ENCODE results near the gene CCDC71.

The CCDC71 gene

DNA sequence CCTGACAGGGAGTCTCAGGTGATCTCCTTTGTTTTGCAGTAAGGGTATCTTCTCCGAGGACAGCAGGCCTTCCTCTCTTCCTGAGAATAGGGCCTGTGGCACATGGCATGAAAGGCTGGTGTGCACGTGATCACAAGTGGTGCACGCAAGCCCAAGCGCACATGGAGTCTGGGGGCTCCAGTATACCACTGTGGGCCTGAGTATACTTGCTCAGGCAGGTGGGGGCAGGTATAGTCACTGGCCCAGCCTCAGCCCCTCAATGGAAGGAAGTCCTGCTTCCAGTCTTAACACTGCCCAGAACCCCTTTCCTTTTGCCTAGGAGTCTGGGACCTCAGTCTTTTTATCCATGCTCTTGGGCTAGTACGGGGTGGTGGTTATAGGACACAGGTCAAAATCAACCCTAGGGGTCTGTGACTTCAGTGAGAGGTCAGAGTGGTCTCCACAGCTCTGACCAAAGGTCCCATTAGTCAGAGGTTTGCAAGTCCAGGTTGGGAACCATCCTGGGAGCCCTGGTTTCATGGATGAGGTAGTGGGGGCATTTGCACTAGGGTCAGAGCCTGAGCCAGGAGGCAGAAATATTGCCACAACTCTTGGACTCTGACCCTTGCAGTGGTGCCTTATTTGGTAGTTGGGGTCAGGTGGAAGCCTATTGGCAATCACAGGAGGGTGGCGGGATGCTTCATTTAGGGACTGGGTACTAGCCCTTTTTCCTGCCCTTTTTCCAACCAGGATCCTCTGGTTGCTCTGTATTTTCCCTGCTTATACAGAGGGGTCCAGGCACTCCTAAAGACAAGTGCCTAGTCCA, 823 bp upstream of the CCDC71 start:
- no peak for DNase-seq (ENCODE audit: low read depth)
- no peaks in the 10 kb centered on the region for H3K27me3 ChIP-seq (replicated peaks; ENCODE audit: control insufficient read depth, insufficient read depth, low read length)
- H3K36me3 ChIP-seq (ENCODE audit: control insufficient read depth, insufficient read depth, low read length, severe bottlenecking), result peaks cover 17% of the 10 kb centered on the region
- H3K9ac ChIP-seq (ENCODE audit: low read length), result peak overlapping the region; percentile 91
- H3K9me3 ChIP-seq (ENCODE audit: control insufficient read depth, low read length), result no peaks in the 10 kb centered on the region
- peaks cover 20% of the 10 kb centered on the region for H3K4me1 ChIP-seq (ENCODE audit: control insufficient read depth, insufficient read depth, low read length)
- peak overlapping the region; percentile 91 for H3K4me3 ChIP-seq (ENCODE audit: low read length)

GRCh38 chr3:49164983-49165720, 979 bp downstream of the CCDC71 start:
- Histone ChIP-seq H3K9me3 (ENCODE audit: control insufficient read depth, low read length) (no peaks in the 10 kb centered on the region), H3K27me3 (replicated peaks; ENCODE audit: control insufficient read depth, insufficient read depth, low read length) (no peaks in the 10 kb centered on the region), H3K4me3 (ENCODE audit: low read length) (peak overlapping the region; percentile 91), H3K4me1 (ENCODE audit: control insufficient read depth, insufficient read depth, low read length) (peaks cover 12% of the 10 kb centered on the region), H3K9ac (ENCODE audit: low read length) (peak overlapping the region; percentile 91), H3K36me3 (ENCODE audit: control insufficient read depth, insufficient read depth, low read length, severe bottlenecking) (peaks cover 17% of the 10 kb centered on the region)
- peak; percentile 39 for DNase-seq (ENCODE audit: low read depth)

GRCh38 chr3:49163609-49164008, 2.5 kb downstream of the CCDC71 start:
- peaks cover 12% of the 10 kb centered on the region for H3K4me1 ChIP-seq (ENCODE audit: control insufficient read depth, insufficient read depth, low read length)
- H3K27me3 ChIP-seq (replicated peaks; ENCODE audit: control insufficient read depth, insufficient read depth, low read length), result no peaks in the 10 kb centered on the region
- H3K9me3 ChIP-seq (ENCODE audit: control insufficient read depth, low read length), result no peaks in the 10 kb centered on the region
- no peak overlapping the region for H3K9ac ChIP-seq (ENCODE audit: low read length)
- no peak for DNase-seq (ENCODE audit: low read depth)
- peaks cover 17% of the 10 kb centered on the region for H3K36me3 ChIP-seq (ENCODE audit: control insufficient read depth, insufficient read depth, low read length, severe bottlenecking)
- no peak overlapping the region for H3K4me3 ChIP-seq (ENCODE audit: low read length)

DNA sequence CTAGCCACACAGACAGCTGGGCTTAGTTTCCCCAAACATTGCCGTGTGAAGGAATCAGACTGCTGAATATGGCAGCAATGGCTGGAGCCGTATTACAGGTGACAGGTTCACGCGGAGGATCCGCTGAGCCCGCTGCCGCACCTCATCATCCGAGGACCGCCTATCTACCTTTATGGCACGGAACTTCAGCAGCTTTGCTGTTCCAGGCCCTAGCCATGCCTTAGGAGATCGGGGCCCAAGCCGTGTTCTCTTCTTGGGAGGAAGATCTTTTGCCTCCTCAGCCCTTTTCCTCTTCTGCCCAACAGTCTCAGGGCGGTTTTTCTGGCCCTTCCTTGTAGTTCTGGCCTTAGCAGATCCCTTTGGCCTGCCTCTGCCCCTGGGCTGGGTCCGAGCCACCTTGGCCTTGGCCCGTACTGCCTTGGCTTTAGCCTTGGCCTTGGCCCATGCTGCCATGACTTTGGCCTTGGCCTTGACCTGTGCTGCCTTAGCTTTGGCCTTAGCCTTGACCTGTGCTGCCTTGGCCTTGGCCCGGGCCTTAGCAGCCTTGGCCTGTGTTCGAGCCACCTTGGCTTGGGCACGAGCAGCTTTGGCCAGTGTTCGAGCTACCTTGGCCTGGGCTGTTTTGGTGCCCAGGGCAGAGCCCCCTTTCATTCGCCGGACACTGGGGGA, 3.2 kb downstream of the CCDC71 start:
- Histone ChIP-seq H3K36me3 (ENCODE audit: control insufficient read depth, insufficient read depth, low read length, severe bottlenecking) (peaks cover 17% of the 10 kb centered on the region), H3K9me3 (ENCODE audit: control insufficient read depth, low read length) (no peaks in the 10 kb centered on the region), H3K4me1 (ENCODE audit: control insufficient read depth, insufficient read depth, low read length) (peaks cover 12% of the 10 kb centered on the region), H3K4me3 (ENCODE audit: low read length) (no peak overlapping the region), H3K27me3 (replicated peaks; ENCODE audit: control insufficient read depth, insufficient read depth, low read length) (no peaks in the 10 kb centered on the region), H3K9ac (ENCODE audit: low read length) (no peak overlapping the region)
- DNase-seq (ENCODE audit: low read depth), result no peak

GRCh38 chr3:49161808-49162530, 4.2 kb downstream of the CCDC71 start:
- H3K27me3 ChIP-seq (replicated peaks; ENCODE audit: control insufficient read depth, insufficient read depth, low read length), result no peaks in the 10 kb centered on the region
- no peak for DNase-seq (ENCODE audit: low read depth)

GRCh38 chr3:49161197-49161596, 4.9 kb downstream of the CCDC71 start:
- Histone ChIP-seq H3K9me3 (ENCODE audit: control insufficient read depth, low read length) (no peaks in the 10 kb centered on the region), H3K4me1 (ENCODE audit: control insufficient read depth, insufficient read depth, low read length) (peaks cover 8% of the 10 kb centered on the region), H3K27me3 (replicated peaks; ENCODE audit: control insufficient read depth, insufficient read depth, low read length) (no peaks in the 10 kb centered on the region), H3K4me3 (ENCODE audit: low read length) (no peak overlapping the region), H3K9ac (ENCODE audit: low read length) (no peak overlapping the region), H3K36me3 (ENCODE audit: control insufficient read depth, insufficient read depth, low read length, severe bottlenecking) (peaks cover 17% of the 10 kb centered on the region)
- DNase-seq (ENCODE audit: low read depth), result no peak

More at GRCh38 chr3:49161808-49162530, 4.2 kb downstream of the CCDC71 start:
- peaks cover 17% of the 10 kb centered on the region for H3K36me3 ChIP-seq (ENCODE audit: control insufficient read depth, insufficient read depth, low read length, severe bottlenecking)
- H3K4me3 ChIP-seq (ENCODE audit: low read length), result no peak overlapping the region
- H3K9ac ChIP-seq (ENCODE audit: low read length), result no peak overlapping the region
- H3K9me3 ChIP-seq (ENCODE audit: control insufficient read depth, low read length), result no peaks in the 10 kb centered on the region
- H3K4me1 ChIP-seq (ENCODE audit: control insufficient read depth, insufficient read depth, low read length), result peaks cover 12% of the 10 kb centered on the region

- Histone ChIP-seq H3K9me3 (ENCODE audit: control insufficient read depth, low read length) (no peaks in the 10 kb centered on the region), H3K4me3 (ENCODE audit: low read length) (no peak overlapping the region), H3K27me3 (replicated peaks; ENCODE audit: control insufficient read depth, insufficient read depth, low read length) (no peaks in the 10 kb centered on the region), H3K9ac (ENCODE audit: low read length) (no peak overlapping the region), H3K36me3 (ENCODE audit: control insufficient read depth, insufficient read depth, low read length, severe bottlenecking) (peaks cover 13% of the 10 kb centered on the region), H3K4me1 (ENCODE audit: control insufficient read depth, insufficient read depth, low read length) (no peaks in the 10 kb centered on the region)
- DNase-seq (ENCODE audit: low read depth), result no peak
Observed at GRCh38 chr3:49158792-49159191, 7.3 kb downstream of the CCDC71 start.

GRCh38 chr3:49158103-49158709, 7.9 kb downstream of the CCDC71 start:
- no peak for DNase-seq (ENCODE audit: low read depth)
- Histone ChIP-seq H3K27me3 (replicated peaks; ENCODE audit: control insufficient read depth, insufficient read depth, low read length) (no peaks in the 10 kb centered on the region), H3K4me3 (ENCODE audit: low read length) (no peak overlapping the region), H3K9me3 (ENCODE audit: control insufficient read depth, low read length) (no peaks in the 10 kb centered on the region), H3K9ac (ENCODE audit: low read length) (no peak overlapping the region), H3K36me3 (ENCODE audit: control insufficient read depth, insufficient read depth, low read length, severe bottlenecking) (peaks cover 7% of the 10 kb centered on the region), H3K4me1 (ENCODE audit: control insufficient read depth, insufficient read depth, low read length) (no peaks in the 10 kb centered on the region)

DNA sequence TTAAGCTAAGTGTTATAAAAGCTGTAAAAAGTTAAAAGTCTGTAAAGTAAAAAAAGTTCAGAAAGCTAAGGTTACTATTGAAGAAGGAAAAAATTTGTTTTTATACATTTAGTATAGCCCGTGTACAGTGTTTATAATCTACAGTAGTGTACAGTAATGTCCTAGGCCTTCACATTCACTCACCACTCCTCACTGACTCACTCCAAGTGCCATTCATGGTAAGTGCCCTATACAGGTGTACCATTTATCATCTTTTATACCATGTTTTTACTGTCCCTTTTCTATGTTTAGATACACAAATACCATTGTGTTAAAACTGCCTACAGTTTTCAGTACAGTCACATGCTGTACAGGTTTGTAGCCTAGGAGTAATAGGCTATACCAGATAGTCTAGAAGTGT, 8.8 kb downstream of the CCDC71 start:
- H3K4me1 ChIP-seq (ENCODE audit: control insufficient read depth, insufficient read depth, low read length), result no peaks in the 10 kb centered on the region
- H3K27me3 ChIP-seq (replicated peaks; ENCODE audit: control insufficient read depth, insufficient read depth, low read length), result no peaks in the 10 kb centered on the region
- H3K36me3 ChIP-seq (ENCODE audit: control insufficient read depth, insufficient read depth, low read length, severe bottlenecking), result no peaks in the 10 kb centered on the region
- no peak overlapping the region for H3K9ac ChIP-seq (ENCODE audit: low read length)
- no peak overlapping the region for H3K4me3 ChIP-seq (ENCODE audit: low read length)
- H3K9me3 ChIP-seq (ENCODE audit: control insufficient read depth, low read length), result no peaks in the 10 kb centered on the region
- no peak for DNase-seq (ENCODE audit: low read depth)

DNA sequence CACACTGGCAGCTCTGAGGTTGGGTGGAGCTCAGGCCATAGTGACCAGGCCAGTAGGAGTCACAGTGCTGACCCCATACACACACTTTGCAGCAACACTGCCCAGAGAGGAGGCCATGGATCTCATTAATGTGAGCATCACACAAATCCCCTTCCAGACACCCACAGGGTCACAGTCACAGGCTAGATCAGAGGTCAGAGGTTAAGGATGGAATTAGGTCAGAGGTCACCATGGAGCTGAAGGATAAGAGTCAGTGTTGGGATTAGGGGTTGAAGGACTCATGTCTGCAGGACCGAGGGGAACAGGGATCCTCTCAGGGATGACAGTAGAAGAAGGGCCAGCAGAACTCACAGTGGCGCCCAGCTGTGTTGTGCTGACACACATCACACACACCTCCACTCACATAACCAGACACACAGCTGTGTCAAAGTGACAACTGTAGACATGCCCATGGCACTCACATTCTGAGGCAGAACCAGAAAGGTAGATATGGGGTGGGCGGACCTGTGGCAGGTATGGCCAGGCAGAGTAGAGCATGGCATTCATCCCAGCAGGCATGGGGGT, 12.7 kb downstream of the CCDC71 start:
- H3K9me3 ChIP-seq (ENCODE audit: control insufficient read depth, low read length), result no peaks in the 10 kb centered on the region
- no peaks in the 10 kb centered on the region for H3K4me1 ChIP-seq (ENCODE audit: control insufficient read depth, insufficient read depth, low read length)
- peaks cover under 1% of the 10 kb centered on the region for H3K27me3 ChIP-seq (replicated peaks; ENCODE audit: control insufficient read depth, insufficient read depth, low read length)
- no peak overlapping the region for H3K4me3 ChIP-seq (ENCODE audit: low read length)
- DNase-seq (ENCODE audit: low read depth), result no peak
- no peaks in the 10 kb centered on the region for H3K36me3 ChIP-seq (ENCODE audit: control insufficient read depth, insufficient read depth, low read length, severe bottlenecking)
- H3K9ac ChIP-seq (ENCODE audit: low read length), result no peak overlapping the region

Measured in adipocyte (in vitro differentiated cells).